ENCODE measurements around the gene LARGE1.

DNA sequence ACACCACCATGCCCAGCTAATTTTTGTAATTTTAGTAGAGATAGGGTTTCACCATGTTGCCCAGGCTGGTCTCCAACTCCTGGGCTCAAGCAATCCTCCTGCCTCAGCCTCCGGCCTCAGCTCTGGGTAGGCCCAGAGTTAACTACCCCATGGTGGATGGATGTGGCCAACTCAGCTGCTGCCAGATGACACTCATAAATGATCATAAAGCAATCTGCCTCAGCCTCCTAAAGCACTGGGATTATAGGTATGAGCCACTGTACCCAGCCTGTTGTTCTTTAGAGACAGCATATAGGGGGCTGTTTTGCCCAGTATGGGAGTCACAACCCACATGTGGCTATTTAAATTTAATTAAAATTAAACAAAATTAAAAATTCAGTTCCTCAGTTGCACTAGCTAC, 54.3 kb downstream of the LARGE1 start:
- TF ChIP-seq, protein P1, sequence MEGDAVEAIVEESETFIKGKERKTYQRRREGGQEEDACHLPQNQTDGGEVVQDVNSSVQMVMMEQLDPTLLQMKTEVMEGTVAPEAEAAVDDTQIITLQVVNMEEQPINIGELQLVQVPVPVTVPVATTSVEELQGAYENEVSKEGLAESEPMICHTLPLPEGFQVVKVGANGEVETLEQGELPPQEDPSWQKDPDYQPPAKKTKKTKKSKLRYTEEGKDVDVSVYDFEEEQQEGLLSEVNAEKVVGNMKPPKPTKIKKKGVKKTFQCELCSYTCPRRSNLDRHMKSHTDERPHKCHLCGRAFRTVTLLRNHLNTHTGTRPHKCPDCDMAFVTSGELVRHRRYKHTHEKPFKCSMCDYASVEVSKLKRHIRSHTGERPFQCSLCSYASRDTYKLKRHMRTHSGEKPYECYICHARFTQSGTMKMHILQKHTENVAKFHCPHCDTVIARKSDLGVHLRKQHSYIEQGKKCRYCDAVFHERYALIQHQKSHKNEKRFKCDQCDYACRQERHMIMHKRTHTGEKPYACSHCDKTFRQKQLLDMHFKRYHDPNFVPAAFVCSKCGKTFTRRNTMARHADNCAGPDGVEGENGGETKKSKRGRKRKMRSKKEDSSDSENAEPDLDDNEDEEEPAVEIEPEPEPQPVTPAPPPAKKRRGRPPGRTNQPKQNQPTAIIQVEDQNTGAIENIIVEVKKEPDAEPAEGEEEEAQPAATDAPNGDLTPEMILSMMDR (conservative IDR thresholded peaks at IDR 0.05; ENCODE audit: low read length) = no peak
- TF ChIP-seq EZH2phosphoT487 (IDR thresholded peaks at IDR 0.05; ENCODE audit: borderline replicate concordance) = no peak
